Psoas muscle (tissue), 8 donors: ENCODE results near the gene CYTH4. TPM values are rescaled to one million over a fixed set of nuclear protein-coding genes. Genes with fewer than 3 reads are reported as not detected.

Experiments
- ATAC-seq, 4 donors: fragments of 200-7000 bp; cut with Tn5 transposase; one replicate each; pipeline ENCODE4 v1.9.1; 2020; ENCODE audit warnings: moderate library complexity in 3 of 4, mild to moderate bottlenecking in 2 of 4
- DNase-seq, 2 donors: peaks; one replicate each; pipeline ENCODE4 v3.0.0-alpha.2; 2020
- H3K27ac ChIP-seq: fragments of 200-600 bp; one replicate; pipeline ENCODE4 v1.8.0; 2022
- H3K27me3 ChIP-seq, 3 donors: fragments of 200-600 bp in 1 of 3; one replicate each; pipeline versions ENCODE4 v1.6.1 to v1.8.0; 2013 to 2022; ENCODE audit warnings: low read length in 2 of 3, mild to moderate bottlenecking in 2 of 3, moderate library complexity in 1 of 3; ENCODE audit not compliant: insufficient read depth in 3 of 3
- H3K36me3 ChIP-seq, 2 donors: fragments of 200-600 bp in 1 of 2; one replicate each; pipeline versions ENCODE4 v1.6.1 to v1.8.0; 2013 to 2022; ENCODE audit warnings: low read depth in 1 of 2, mild to moderate bottlenecking in 1 of 2, moderate library complexity in 1 of 2; ENCODE audit not compliant: insufficient read depth in 1 of 2
- H3K4me1 ChIP-seq: fragments of 200-600 bp; one replicate; pipeline ENCODE4 v1.8.0; 2022
- H3K4me3 ChIP-seq: fragments of 200-600 bp; one replicate; pipeline ENCODE4 v1.8.0; 2022; ENCODE audit warnings: mild to moderate bottlenecking
- H3K9me3 ChIP-seq: fragments of 200-600 bp; one replicate; pipeline ENCODE4 v1.8.0; 2022
- WGBS, 3 donors: extraction: QIAGEN DNeasy Blood & Tissue Kit; methylation state at CpG; one replicate each; pipeline versions ENCODE4 v1.1.6 to v1.1.7; 2013; 5-methylcytosine and 5-hydroxymethylcytosine counted together
- intact Hi-C, 2 donors: fragments of 100-400 bp; cut with DNase I; formaldehyde crosslinking; loops; one replicate each; pipeline versions ENCODE4 v1.11.0 to v1.14.2; 2022
- polyA plus RNA-seq, 3 donors: library from polyadenylated mRNA; stranded (reverse); fragments of 200-250 nt; gene quantifications; one replicate each; pipeline ENCODE4 v1.2.3, GENCODE V29; 2013
- total RNA-seq, 4 donors: library from RNA; stranded (reverse); fragmentation: NEBNext Ultra II Directional in 2 of 4; extraction: Animal tissue kit (Norgen Biotek cat#: 25700) in 2 of 4; gene quantifications; one replicate each; pipeline versions ENCODE4 v1.2.1 to v1.2.4, GENCODE V29; 2021 to 2023
- TF ChIP-seq, protein P1 (sequence below): fragments of 200-600 bp; IDR thresholded peaks from one replicate; pipeline ENCODE4 v1.8.0; 2022; ENCODE audit warnings: antibody characterized with exemption
- donor health status: healthy with polysubstance abuse.
- donor health status: DM: no; HTN: no; CAD: no; lungs with moderate emphysema.
- donor health status: Bipolar disorder and iron deficiency.
- donor health status: healthy.
- donor health status: DM: yes; HTN: yes; CAD: no.
- donor health status: DM: no; HTN: no; CAD: no.
- donor health status: DM: no; HTN: no; CAD: no.
- donor health status: DM: yes; HTN: yes; CAD: no.

Gene CYTH4
- total and polyA plus RNA-seq, 7 donors: 0.63 to 8.5 (median 3.0) TPM

DNA sequence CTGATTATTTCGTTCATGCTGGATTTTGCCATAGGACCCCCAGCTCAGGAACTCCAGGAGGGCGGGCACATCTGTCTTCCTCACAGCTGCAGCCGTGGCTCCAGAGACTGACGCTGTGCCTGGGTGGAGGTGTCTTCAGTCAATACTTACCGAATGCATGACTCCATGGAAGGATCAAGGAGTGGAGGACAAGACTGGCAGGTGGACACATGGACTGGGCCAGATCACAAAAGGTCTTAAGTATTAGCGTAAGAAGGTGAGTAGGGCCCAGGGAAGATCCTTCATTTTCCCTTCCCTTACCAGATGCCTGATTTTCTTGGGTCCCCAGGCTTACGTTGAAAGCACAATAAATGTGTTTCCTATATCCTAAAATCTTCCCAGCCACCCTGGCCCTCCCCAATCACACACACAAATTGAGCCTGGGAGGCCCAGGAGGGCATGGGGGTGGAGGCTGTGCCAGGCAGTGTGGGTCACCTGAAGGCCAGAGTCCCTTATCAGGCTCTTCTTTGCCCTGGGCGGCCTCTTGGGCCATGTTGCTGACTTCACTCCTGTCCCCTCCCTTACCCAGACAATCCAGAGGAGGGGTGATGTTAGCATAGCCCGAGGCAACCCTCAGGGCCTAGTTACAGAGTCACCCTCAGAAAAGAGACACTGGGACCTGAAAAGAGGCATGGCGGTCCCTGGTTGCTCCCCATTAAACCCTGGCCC is 56.4 kb downstream of the CYTH4 start:
- H3K27me3 ChIP-seq: peaks cover 0 to 62% (median 25%) of the 10 kb centered on the region in 3 donors
- H3K4me1 ChIP-seq: no peaks in the 10 kb centered on the region
- 84 to 91% (median 85%) methylated on average over 10 of the region's 10 CpGs for WGBS, 3 donors
- H3K4me3 ChIP-seq: no peak overlapping the region
- no peak for DNase-seq
- H3K9me3 ChIP-seq: no peaks in the 10 kb centered on the region
- H3K27ac ChIP-seq: no peak overlapping the region
- TF ChIP-seq, protein P1, sequence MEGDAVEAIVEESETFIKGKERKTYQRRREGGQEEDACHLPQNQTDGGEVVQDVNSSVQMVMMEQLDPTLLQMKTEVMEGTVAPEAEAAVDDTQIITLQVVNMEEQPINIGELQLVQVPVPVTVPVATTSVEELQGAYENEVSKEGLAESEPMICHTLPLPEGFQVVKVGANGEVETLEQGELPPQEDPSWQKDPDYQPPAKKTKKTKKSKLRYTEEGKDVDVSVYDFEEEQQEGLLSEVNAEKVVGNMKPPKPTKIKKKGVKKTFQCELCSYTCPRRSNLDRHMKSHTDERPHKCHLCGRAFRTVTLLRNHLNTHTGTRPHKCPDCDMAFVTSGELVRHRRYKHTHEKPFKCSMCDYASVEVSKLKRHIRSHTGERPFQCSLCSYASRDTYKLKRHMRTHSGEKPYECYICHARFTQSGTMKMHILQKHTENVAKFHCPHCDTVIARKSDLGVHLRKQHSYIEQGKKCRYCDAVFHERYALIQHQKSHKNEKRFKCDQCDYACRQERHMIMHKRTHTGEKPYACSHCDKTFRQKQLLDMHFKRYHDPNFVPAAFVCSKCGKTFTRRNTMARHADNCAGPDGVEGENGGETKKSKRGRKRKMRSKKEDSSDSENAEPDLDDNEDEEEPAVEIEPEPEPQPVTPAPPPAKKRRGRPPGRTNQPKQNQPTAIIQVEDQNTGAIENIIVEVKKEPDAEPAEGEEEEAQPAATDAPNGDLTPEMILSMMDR: no peak
- ATAC-seq: no peak
- H3K36me3 ChIP-seq: no peaks in the 10 kb centered on the region
- intact Hi-C loops: no loop called here

DNA sequence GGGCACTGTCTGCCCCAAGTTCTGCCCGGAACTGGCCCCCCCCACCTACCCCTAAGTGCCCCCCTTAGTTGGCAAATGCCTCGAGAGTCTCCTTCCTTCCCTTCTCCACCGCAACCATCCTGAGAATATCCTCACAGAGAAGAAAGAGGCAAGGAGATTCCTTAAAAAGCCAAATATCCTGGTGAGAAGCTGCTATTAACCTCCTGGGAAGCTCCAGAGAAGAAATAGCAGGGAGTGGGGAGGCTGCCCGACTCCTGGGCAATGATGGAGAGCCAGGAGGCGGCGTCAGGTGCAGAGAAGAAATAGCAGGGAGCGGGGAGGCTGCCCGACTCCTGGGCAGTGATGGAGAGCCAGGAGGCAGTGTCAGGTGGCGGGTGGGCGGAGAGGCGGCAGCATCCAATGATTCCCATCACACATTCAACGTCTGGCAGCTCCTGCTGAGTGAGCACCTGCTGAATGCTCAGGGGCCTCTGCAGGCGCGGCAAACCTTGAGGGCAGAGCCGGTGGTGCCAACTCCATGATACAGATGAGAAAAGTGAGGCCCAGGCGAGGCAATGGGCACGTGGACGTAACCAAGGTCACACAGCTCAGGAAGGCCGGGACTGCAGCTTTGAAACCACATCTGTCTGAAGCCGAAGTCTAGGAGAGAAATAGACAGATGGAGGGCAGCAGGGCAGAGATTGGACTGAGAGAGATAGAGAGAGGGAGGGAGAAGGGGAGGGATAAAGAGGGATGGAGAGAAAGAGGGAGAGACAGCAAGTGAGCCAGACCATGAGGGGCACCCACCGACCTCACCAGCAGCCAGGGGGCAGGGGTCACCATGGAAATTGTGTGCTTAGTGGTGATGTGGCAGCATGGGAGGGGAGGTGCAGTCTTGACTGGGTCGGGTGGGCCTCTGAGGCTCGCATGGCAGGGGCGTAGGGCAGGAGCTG is 58.3 kb downstream of the CYTH4 start:
- Histone ChIP-seq H3K27me3 (peaks cover 0 to 51% (median 11%) of the 10 kb centered on the region in 3 donors), H3K9me3 (no peaks in the 10 kb centered on the region), H3K4me3 (no peak overlapping the region), H3K27ac (no peak overlapping the region), H3K36me3 (no peaks in the 10 kb centered on the region), H3K4me1 (no peaks in the 10 kb centered on the region)
- WGBS, 3 donors: 35 to 39% (median 36%) methylated on average over 24 of the region's 24 CpGs
- DNase-seq (no peak), ATAC-seq (no peak)
- intact Hi-C loops: no loop called here
- TF ChIP-seq, protein P1: no peak

DNA sequence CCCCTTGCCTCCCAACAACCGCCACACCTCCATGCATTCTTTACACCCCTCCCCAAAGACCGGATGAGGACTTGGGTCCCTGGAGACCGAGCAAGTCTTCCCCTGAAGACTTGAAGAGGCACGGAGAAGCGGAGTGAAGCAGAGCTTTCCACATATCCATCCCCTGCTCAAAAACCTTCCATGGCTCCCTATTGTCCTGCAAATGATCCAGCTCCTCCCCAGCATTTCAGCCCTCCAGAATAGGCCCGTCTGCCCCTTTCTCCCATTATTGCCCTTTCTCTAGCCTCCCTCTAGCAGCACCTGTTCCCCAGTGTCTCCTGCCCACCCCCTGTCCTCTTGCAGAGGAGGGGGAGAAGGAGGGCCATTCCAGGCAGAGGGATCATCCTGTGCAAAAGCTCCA is 59.8 kb downstream of the CYTH4 start:
- Histone ChIP-seq H3K4me1 (no peaks in the 10 kb centered on the region), H3K9me3 (no peaks in the 10 kb centered on the region), H3K27ac (no peak overlapping the region), H3K36me3 (no peaks in the 10 kb centered on the region), H3K4me3 (no peak overlapping the region), H3K27me3 (peaks cover 0 to 38% (median 9%) of the 10 kb centered on the region in 3 donors)
- ATAC-seq: no peak
- intact Hi-C loops: no loop called here
- no peak for DNase-seq
- 66 to 76% (median 72%) methylated on average over 6 of the region's 6 CpGs for WGBS, 3 donors
- TF ChIP-seq, protein P1: no peak

DNA sequence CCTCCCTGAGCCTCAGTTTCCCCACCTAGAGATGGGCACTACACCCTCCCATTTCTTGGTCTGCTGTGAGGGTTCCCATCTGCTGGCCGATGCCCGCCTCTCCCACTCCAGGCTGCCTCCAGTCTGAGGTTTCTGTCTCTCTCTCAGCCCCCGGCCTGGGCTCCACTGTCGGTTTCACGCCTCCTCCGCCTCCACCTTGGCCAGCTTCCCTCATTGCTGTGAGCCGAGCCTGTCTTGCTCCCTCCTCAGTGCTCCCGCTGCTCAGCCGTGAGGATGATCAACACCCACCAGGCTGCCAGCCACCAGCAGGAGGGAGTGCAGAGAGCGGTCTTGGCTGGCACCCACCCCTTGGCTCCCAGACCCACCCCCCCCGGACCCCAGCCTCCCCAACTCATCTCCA is 61.0 kb downstream of the CYTH4 start:
- no peak overlapping the region for H3K4me3 ChIP-seq
- no peaks in the 10 kb centered on the region for H3K36me3 ChIP-seq
- H3K9me3 ChIP-seq: no peaks in the 10 kb centered on the region
- intact Hi-C loops: no loop called here
- ATAC-seq (no peak), DNase-seq (no peak)
- TF ChIP-seq, protein P1: no peak
- H3K4me1 ChIP-seq: no peaks in the 10 kb centered on the region
- WGBS, 3 donors: 29 to 34% (median 33%) methylated on average over 9 to 11 of the region's 11 CpGs
- no peak overlapping the region for H3K27ac ChIP-seq
- peaks cover 0 to 27% (median 4%) of the 10 kb centered on the region in 3 donors for H3K27me3 ChIP-seq
